GM20000 (cell line): ENCODE measurements around the gene MSH4.
"Not testable (repeated sequence)": the region's sequence is repeated elsewhere in the genome, so short reads cannot be mapped to it uniquely, and the experiment has no call there.

ENCODE experiments used
- DNase-seq: peaks from one replicate; pipeline ENCODE4 v3.0.0; 2012; ENCODE audit warnings: low spot score
- CTCF ChIP-seq: IDR thresholded peaks from 2 replicates; pipeline ENCODE4 v1.5.1; 2012; ENCODE audit warnings: mild to moderate bottlenecking, control low read depth; ENCODE audit errors: extremely low read depth, missing control alignments

The MSH4 gene

DNA sequence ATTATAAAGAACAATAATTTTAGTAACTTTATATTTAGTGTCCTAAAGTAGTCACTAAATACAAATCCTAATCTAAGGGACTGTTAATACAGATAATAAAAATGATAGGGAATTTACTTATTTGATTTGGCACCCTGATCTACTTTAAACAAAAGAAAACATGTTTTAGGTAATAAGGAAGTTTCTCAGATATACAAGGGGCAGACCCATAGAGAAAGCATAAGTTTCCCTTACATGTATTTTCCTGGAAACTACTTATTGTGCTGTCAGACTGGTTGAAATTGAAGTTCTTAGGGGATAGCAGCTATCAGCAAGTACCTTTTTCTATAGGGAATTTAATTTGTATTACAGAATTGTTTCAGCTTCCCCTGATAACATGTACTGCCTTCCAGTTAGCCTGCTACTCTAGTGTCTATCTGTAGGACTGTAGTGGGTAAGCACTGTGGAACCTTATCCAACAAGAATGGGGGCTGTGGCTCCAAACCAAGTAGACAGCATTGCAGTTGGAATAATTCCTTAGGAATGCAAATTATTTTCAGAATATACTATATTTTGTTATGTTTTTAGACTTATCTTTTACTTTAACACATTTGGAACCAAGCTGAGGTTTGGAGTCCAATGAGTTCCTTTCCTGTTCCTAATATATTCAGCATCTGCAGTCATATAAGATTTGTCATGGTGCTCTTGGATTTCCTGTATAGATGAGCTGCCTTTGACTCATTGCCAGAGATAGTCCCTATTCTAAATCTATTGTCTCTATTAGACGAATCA lies 14.7 kb downstream of the MSH4 start:
- no peak for TF ChIP-seq CTCF
- DNase-seq: no peak

DNA sequence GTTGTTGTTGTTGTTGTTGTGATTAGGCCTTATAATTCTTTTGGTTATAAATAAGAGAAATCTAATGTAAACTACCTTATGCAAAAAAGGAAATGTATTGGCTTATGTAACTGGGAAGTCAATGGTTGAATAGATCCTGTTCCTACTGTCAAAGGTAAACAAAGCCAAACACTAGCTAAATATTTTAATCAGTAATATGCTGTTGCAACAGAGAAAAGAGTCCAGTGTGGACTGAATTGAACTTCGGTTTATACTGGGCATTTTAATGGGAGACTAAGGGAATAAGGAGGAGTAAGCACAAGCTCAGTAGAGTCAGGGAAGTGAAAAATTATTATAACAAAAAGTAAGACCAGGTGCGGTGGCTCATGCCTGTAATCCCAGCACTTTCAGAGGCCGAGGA lies 15.4 kb downstream of the MSH4 start:
- DNase-seq: no peak
- no peak for TF ChIP-seq CTCF

DNA sequence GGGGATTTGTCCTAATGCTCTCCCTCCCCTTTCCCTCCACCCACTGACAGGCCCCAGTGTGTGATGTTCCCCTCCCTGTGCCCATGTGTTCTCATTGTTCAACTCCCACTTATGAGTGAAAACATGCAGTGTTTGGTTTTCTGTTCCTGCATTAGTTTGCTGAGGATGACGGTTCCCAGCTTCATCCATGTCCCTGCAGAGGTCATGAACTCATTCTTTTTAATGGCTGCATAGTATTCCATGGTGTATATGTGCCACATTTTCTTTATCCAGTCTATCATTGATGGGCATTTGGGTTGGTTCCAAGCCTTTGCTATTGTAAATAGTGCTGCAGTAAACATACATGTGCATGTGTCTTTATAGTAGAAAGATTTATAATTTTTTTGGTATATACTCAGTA lies 26.9 kb downstream of the MSH4 start:
- not testable (repeated sequence) for DNase-seq

DNA sequence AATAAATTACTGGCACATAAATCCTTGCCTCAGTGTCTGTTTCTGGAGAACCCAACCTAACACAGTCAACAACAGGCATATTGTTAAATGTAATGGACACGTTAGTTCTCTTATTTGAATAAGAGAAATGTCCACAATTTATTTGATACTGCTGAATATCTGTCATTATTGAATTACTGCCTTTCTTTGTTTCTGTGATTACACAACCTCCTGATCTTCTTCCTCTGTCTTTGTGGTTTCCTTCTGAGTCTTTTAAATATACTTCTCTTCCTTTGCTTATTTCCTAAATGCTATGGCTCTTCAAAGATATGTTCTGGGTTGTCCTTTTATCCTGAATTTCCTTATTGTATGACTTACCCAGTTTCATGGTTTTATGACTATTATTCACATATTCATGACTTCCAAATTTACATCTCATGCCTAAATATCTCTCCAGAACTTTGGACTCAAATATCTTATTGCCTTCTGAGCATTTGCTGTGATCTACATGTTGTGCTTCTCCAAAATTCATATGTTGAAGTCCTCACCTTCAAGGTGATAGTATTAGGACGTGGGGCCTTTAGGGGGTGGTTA lies 39.9 kb downstream of the MSH4 start:
- TF ChIP-seq CTCF: no peak
- no peak for DNase-seq

DNA sequence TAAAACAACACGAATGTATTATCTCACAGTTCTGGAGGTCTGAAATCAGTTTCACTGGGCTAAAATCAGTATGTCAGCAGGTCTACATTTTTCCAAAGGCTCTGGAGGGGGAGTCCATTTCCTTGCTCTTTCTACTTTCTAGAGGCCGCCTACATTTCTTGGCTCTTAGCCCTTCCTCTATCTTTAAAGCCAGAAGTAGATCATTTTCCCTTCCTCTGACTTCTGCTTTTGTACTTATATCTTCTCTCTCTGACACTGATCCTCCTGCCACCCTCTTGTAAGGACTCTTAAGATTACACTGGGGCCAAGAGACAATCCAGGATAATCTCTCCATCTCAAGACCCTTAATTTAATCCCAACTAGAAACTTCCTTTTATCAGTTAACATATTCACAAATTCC lies 41.4 kb downstream of the MSH4 start:
- TF ChIP-seq CTCF: no peak
- no peak for DNase-seq

GRCh38 chr1:75841421-75841820 lies 44.7 kb downstream of the MSH4 start:
- DNase-seq: no peak
- TF ChIP-seq CTCF: no peak

DNA sequence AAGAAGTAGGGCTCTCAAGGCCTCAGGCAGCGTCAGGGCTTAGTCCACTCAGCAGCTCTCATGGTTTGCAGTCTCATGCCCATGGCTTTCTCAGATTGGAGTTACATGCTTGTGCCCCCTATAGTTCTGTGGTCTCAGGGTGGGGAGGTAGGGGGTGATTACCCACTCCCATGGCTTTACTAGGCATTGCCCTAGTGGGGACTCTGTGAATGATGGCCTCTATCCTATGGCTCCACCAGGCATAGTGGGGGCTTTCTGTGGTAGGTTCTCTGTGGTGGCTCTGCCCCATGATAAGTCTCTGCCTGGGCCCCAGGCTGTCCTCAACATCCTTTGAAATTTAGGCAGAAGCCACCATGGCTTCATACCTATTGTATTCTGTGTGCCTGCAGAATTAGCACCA lies 48.9 kb downstream of the MSH4 start:
- DNase-seq: no peak
- no peak for TF ChIP-seq CTCF

DNA sequence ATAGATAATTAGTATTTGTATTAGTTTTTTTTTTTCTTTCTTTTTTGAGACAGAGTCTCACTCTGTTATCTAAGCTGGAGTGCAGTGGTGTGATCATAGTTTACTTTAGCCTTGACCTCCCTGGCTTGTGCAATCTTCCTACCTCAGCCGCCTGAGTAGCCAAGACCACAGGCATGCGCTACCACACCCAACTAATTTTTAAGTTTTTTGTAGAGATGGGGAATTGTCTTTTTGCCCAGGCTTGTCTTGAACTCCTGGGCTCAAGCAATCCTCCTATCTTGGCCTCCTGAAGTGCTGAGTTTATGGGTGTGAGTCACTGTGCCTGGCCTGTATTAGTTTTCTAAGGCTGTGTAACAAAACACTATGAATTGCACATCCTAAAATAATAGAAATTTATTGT lies 58.3 kb downstream of the MSH4 start:
- no peak for TF ChIP-seq CTCF
- DNase-seq: no peak
